ENCODE measurements around the gene EBF3. TPM values are rescaled to one million over a fixed set of nuclear protein-coding genes. Genes with fewer than 3 reads are reported as not detected.

Gene EBF3
- total RNA-seq, 2 donors from 2014 or later: 0.44 to 2.0 TPM

GRCh38 chr10:129895811-129896135 is 68.3 kb downstream of the EBF3 start:
- Histone ChIP-seq H3K4me1 (ENCODE audit: control insufficient read depth, insufficient read depth, low read length) (peaks cover 4% of the 10 kb centered on the region), H3K9ac (ENCODE audit: extremely low read depth, low read length, poor library complexity, severe bottlenecking) (no peak overlapping the region), H3K9me3 (ENCODE audit: control insufficient read depth, low read length) (no peaks in the 10 kb centered on the region), H3K36me3 (ENCODE audit: control insufficient read depth, insufficient read depth, low read length) (no peaks in the 10 kb centered on the region), H3K27me3 (ENCODE audit: control insufficient read depth, insufficient read depth, low read length, poor library complexity, severe bottlenecking) (peaks cover 8% of the 10 kb centered on the region), H3K27ac (ENCODE audit: low read depth, low read length) (peak overlapping the region; percentile 93), H3K4me3 (ENCODE audit: low read length) (no peak overlapping the region)
- peaks cover 40% of the 10 kb centered on the region for H3K4me1 Mint-ChIP-seq
- H3K27ac Mint-ChIP-seq: no peak overlapping the region
- 92 to 96% methylated on average over 4 of the region's 4 CpGs for WGBS, 2 experiments (ENCODE audit: insufficient coverage in 1 of 2, insufficient read length in 1 of 2)
- no peaks in the 10 kb centered on the region for H3K36me3 Mint-ChIP-seq (ENCODE audit: low read depth)
- no peak overlapping the region for H3K4me3 Mint-ChIP-seq
- no peak for DNase-seq
- no peak for TF ChIP-seq CTCF (conservative IDR thresholded peaks at IDR 0.05)
- H3K27me3 Mint-ChIP-seq (ENCODE audit: insufficient read depth): no peaks in the 10 kb centered on the region
- no peaks in the 10 kb centered on the region for H3K9me3 Mint-ChIP-seq

GRCh38 chr10:129894698-129895097 is 69.4 kb downstream of the EBF3 start:
- no peak overlapping the region for H3K9ac ChIP-seq (ENCODE audit: extremely low read depth, low read length, poor library complexity, severe bottlenecking)
- H3K36me3 Mint-ChIP-seq (ENCODE audit: low read depth): no peaks in the 10 kb centered on the region
- H3K27ac Mint-ChIP-seq: no peak overlapping the region
- H3K36me3 ChIP-seq (ENCODE audit: control insufficient read depth, insufficient read depth, low read length): no peaks in the 10 kb centered on the region
- H3K4me3 ChIP-seq (ENCODE audit: low read length): no peak overlapping the region
- H3K9me3 ChIP-seq (ENCODE audit: control insufficient read depth, low read length): no peaks in the 10 kb centered on the region
- H3K4me1 Mint-ChIP-seq: peaks cover 47% of the 10 kb centered on the region
- no peak for DNase-seq
- WGBS, 2 experiments (ENCODE audit: insufficient coverage in 1 of 2, insufficient read length in 1 of 2): 90 to 95% methylated on average over 3 of the region's 3 CpGs
- H3K4me1 ChIP-seq (ENCODE audit: control insufficient read depth, insufficient read depth, low read length): peaks cover 4% of the 10 kb centered on the region
- H3K27me3 Mint-ChIP-seq (ENCODE audit: insufficient read depth): no peaks in the 10 kb centered on the region
- peak; percentile 21 for TF ChIP-seq CTCF (conservative IDR thresholded peaks at IDR 0.05)
- peaks cover 8% of the 10 kb centered on the region for H3K27me3 ChIP-seq (ENCODE audit: control insufficient read depth, insufficient read depth, low read length, poor library complexity, severe bottlenecking)
- no peaks in the 10 kb centered on the region for H3K9me3 Mint-ChIP-seq
- no peak overlapping the region for H3K27ac ChIP-seq (ENCODE audit: low read depth, low read length)
- no peak overlapping the region for H3K4me3 Mint-ChIP-seq

- DNase-seq: no peak
- no peak overlapping the region for H3K9ac ChIP-seq (ENCODE audit: extremely low read depth, low read length, poor library complexity, severe bottlenecking)
- H3K9me3 ChIP-seq (ENCODE audit: control insufficient read depth, low read length): no peaks in the 10 kb centered on the region
- H3K4me1 ChIP-seq (ENCODE audit: control insufficient read depth, insufficient read depth, low read length): peaks cover 4% of the 10 kb centered on the region
- Mint-ChIP-seq H3K4me1 (peaks cover 51% of the 10 kb centered on the region), H3K9me3 (no peaks in the 10 kb centered on the region), H3K27me3 (ENCODE audit: insufficient read depth) (no peaks in the 10 kb centered on the region), H3K27ac (no peak overlapping the region), H3K4me3 (no peak overlapping the region), H3K36me3 (ENCODE audit: low read depth) (no peaks in the 10 kb centered on the region)
- peak overlapping the region; percentile 34 for H3K27ac ChIP-seq (ENCODE audit: low read depth, low read length)
- H3K27me3 ChIP-seq (ENCODE audit: control insufficient read depth, insufficient read depth, low read length, poor library complexity, severe bottlenecking): peaks cover 8% of the 10 kb centered on the region
- 87 to 89% methylated on average over 15 to 20 of the region's 20 CpGs for WGBS, 2 experiments (ENCODE audit: insufficient coverage in 1 of 2, insufficient read length in 1 of 2)
- no peak overlapping the region for H3K4me3 ChIP-seq (ENCODE audit: low read length)
- TF ChIP-seq CTCF (conservative IDR thresholded peaks at IDR 0.05): no peak
- H3K36me3 ChIP-seq (ENCODE audit: control insufficient read depth, insufficient read depth, low read length): no peaks in the 10 kb centered on the region
Measured at GRCh38 chr10:129893104-129894089, 70.7 kb downstream of the EBF3 start.
